Stimulated activated CD4-positive, alpha-beta T cell treated with anti-CD3 and anti-CD28 coated beads, Interleukin-1b, Interleukin-23, amount 100 ng/mL, for 24 hours (primary cell): ENCODE measurements around the gene SETDB1.
"Not testable (repeated sequence)": the region's sequence is repeated elsewhere in the genome, so short reads cannot be mapped to it uniquely, and the experiment has no call there.

Source experiments
- DNase-seq, 4 experiments: peaks; one replicate each; pipeline ENCODE4 v3.0.0-alpha.2; 2020; ENCODE audit warnings: low read depth in 4 of 4, low spot score in 1 of 4

Gene SETDB1

DNA sequence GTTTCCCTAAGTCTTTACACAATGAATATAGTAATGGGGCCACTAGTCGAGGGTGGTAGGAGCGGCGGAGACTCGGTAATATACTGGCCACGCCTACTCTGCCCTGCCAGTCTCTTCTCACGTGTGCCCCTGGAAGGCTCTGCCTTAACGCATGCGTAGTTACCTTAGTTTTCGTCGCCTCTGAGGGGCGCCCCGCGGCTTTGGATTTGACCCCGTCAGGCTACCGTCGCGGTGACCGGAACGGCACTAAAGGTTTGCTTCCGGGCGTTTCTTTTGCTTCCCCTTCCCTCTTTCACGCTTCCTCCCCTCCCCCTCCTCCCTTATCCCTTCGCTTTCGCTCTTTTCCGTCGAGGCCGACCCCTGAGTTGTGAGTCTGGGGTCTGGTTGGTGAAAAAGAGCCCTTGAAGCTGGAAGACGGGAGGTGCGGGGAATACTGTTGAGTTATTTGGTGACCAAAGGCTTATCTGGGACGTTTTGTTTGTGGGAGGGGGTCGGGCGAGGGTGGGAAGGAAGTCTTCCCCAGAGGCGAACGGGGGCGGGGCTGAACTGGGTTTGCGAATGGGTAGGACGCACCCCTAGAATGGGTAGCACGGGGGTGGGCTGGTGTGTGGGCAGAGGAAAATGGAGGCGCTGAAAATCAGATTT, at the start of gene SETDB1:
Gene SETDB1 (plus strand): TSS at position 267 of the 645 bp plus-strand sequence. CDS start 1,352 bp downstream, outside the sequence.
- peak; percentile 74 to 95 (median 81) for DNase-seq

DNA sequence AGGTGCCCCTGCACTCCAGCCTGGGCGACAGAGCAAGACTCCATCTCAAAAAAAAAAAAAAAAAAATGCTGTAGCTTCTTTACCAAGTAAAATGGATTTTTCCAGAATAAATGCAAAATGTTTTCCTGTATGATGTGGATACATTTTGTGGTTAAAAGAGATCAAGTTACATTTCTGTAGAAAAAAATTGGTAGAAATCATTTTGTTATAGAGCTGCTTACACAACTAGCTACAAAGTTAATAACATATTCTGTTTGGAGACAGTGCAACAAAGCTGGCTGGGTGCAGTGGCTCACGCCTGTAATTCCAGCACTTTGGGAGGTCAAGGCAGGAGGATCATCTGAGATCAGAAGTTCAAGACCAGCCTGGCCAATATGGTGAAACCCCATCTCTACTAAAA, 47.2 kb upstream of the SETDB1 start:
- DNase-seq: not testable (repeated sequence)

GRCh38 chr1:150881331-150882070, 44.7 kb upstream of the SETDB1 start:
- no peak for DNase-seq

DNA sequence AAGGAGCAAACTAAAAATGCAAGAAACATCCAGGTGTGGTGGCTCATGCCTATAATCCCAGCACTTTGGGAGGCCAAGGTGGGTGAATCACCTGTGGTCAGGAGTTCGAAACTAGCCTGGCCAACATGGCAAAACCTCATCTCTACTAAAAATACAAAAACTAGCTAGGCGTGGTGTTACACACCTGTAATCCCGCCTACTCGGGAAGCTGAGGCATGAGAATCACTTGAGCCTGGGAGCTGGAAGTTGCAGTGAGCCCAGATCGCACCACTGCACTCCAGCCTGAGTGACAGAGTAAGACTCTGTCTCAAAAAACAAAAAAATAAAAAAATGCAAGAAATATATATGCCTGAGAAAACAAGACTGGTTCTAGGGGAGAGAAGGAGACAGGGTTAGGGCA, 43.0 kb upstream of the SETDB1 start:
- not testable (repeated sequence) for DNase-seq

DNA sequence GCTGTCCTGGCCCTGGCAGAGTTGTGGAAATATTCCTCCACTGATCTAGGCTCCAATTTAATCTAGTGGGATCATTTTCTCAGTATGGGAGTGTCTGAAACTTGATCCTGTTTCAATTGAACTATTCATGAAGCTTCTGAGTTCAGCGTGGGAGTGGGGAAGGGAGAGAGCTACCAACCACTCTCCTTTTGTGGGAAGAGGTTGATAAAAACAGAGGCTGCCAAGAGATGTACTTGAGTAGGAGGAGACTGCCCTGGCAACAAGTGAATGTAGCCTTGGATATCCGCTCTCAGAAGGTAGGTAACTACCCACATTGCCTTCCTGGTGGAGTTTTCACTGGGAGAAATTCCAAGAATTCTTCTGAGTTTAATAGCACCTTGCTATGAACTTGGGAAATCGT, 39.1 kb upstream of the SETDB1 start, which contains the start of gene CTXND2:
Gene CTXND2 (plus strand): TSS at position 119 of the 400 bp plus-strand sequence. CDS start 25,179 bp downstream, outside the sequence.
- no peak for DNase-seq

DNA sequence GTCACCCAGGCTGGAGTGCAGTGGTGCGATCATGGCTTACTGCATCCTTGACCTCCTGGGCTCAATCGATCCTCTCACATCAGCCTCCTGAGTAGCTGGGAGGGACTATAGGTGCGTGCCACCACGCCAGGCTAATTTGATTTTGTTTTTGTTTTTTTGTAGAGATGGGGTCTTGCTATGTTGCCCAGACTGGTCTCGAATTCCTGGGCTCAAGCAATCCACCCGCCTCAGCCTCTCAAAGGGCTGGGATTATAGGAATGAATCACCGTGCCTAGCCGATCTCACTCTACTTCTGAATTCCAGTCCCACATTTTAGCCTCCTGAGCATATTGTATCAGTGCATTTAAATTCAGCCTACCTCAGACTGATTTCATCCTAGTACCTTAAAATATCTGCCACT, 37.4 kb upstream of the SETDB1 start:
- no peak for DNase-seq

GRCh38 chr1:150890033-150890416, 36.1 kb upstream of the SETDB1 start:
- no peak for DNase-seq

DNA sequence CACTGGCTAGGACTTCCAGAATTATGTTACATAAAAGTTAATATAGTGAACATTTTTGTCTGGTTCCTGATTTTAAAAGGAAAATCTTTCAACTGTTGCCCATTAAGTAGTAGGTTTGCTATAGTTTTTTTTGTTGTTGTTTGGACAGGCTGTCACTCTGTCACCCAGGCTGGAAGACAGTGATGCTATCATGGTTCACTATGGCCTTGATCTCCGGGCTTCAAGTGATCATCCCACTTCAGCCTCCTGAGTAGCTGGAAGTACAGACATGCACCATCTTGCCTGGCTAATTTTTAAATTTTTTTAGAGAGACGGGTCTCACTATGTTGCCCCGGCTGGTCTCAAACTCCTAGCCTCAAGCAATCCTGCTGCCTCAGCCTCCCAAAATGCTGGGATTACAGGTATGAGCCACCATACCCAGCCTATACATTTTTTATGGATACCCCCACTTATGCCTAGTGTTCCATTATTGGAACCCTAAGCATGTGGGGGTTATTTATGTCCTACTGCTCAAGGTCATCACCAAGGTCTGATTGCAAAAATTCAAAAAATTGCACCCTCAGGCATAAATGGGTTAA, 32.7 kb upstream of the SETDB1 start:
- no peak for DNase-seq

GRCh38 chr1:150895618-150896017, 30.5 kb upstream of the SETDB1 start:
- no peak for DNase-seq

GRCh38 chr1:150899795-150900194, 26.4 kb upstream of the SETDB1 start:
- not testable (repeated sequence) for DNase-seq

- no peak for DNase-seq
Observed at GRCh38 chr1:150902346-150902745, 23.8 kb upstream of the SETDB1 start.

DNA sequence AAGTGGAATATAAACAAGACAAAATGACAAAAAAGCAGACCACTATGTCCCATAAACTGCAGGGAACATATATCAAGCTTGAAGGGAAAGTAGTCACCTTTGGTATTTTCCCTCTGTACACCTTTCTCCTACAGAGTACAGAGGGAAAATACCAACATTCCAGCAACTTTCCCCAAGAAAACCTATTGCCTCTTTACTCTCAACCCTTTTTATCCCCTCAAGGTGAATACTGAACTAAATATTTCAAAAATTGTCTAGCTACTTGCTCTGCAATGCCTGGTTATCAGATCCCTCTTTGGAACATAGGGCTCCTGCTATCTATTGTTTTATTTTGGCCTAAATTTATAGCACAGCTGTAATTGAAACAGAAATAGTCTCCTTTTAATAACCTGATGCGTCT, 23.4 kb upstream of the SETDB1 start:
- no peak for DNase-seq

DNA sequence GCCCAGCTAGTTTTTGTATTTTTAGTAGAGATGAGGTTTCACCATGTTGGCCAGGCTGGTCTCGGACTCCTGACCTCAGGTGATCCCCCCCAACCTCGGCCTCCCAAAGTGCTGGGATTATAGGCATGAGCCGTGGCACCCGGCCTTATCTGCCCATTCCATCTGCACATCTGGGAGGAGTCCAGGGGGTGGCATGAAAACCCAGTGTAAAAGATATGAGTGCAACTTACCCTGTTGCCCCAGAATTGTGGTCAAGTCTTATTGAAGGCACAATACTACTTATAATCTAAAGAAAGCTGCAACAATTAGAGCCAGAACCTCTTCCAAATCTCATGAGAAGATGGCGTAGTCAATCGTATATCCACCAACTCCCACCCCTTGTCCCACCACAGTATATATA, 20.9 kb upstream of the SETDB1 start:
- no peak for DNase-seq

DNA sequence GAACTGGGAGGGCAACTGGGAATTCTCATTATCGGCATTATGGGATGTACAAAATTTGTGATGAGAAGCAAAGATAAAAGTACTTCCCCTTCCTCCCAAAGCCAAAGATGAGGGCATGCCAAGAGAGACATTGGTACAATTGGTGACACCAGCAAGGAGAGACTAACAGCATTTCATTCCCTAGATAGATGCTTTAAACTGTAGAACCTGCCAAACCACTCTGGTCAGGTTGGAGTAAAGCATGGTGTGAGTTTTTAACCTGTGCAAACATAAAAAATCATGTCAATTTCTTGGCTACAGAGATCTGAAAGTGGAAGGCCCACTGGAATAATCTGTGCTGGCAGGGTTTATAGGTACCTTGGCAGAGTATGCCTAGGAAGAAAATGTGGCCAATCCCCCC, 19.8 kb upstream of the SETDB1 start:
- no peak for DNase-seq

DNA sequence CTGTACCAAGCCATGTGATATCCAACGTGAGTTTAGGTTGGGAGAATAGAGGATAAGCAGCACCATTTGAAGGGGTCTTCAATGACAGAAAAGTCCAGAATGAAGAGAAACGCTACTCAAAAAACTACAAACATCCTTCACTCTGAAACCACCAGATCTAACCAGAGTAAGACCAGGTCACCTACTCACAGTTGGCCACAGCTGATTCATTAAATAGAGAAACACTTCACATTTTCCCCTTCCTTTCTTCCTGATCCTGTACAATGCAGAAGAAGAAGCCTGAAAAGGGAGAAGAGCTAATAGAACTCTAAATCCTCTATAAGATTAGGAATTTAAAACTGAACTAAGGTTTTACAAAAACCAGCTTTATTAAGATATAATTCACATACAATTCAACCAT, 19.4 kb upstream of the SETDB1 start:
- DNase-seq: no peak

DNA sequence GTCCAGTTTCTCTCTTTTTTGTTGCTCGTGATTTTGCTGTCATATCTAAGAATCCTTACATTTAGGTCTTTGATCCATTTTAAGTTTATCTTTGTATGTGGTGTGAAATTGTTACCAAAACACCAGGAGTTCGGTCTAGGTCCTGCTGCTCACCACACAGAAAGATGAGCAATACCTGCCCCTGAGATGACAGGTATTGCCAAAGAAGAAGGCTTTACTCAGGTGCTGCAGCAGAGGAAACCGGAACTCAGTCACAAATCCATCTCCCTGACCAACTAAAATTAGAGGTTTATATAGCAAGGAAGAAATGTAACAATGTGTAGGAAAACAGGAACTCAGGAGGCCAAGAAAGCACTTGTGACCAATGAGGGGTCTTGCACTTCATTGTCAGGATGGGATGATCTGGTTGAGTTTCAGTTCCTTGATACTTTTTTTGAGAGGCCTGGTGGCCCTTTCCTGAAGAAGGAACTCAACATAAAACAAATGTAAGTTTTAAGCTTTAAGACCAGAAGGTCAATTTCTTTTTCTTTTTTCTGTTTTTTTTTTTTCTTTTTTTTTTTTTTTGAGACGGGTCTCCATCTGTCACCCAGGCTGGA, 16.5 kb upstream of the SETDB1 start:
- DNase-seq: no peak

DNA sequence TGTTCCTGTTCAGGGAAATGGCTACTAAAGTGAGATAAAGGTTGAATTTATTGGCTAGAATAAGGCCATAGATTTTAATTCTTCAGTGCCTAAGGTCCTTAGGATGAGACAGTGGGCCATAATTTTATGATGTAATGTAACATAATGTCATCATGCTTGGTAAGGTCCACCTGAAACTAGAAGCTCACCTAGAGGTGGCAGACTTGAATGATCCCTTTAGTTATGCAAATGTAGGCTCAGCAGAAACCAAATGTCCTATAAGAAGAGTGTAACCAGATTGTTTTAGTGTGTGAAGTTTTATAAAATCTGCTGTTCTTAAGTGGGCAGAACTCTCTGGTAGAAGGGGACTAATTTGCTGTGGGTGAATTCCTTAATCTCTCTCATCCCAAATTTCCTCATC, 13.5 kb upstream of the SETDB1 start:
- no peak for DNase-seq

DNA sequence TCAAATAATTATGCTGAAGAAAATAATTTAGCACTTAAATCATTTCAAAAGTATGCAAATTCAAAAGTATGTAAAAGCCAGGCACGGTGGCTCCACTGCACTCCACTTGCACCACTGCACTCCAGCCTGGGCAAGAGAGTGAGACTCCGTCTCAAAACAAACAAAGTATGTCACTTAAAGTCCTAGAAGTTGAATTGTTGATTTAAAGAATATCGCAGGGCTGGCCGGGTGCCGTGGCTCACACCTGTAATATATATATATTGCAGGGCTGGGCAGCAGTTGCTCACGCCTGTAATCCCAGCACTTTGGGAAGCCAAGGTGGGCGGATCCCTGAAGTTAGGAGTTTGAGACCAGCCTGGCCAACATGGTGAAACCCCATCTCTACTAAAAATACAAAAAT, 8.8 kb upstream of the SETDB1 start:
- DNase-seq: no peak

- peak; percentile 51 to 76 (median 63) for DNase-seq
Observed at GRCh38 chr1:150922519-150922975, 3.6 kb upstream of the SETDB1 start.

- no peak for DNase-seq
Observed at GRCh38 chr1:150925080-150925479, 1.1 kb upstream of the SETDB1 start.

DNA sequence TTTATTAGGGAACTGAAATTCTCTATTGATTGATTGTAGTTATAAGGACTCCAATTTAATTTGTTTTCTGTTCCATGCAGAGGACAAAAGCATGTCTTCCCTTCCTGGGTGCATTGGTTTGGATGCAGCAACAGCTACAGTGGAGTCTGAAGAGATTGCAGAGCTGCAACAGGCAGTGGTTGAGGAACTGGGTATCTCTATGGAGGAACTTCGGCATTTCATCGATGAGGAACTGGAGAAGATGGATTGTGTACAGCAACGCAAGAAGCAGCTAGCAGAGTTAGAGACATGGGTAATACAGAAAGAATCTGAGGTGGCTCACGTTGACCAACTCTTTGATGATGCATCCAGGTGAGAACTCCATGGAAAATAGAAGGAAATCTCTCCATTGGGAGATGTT, 1.5 kb downstream of the SETDB1 start:
- DNase-seq: no peak

DNA sequence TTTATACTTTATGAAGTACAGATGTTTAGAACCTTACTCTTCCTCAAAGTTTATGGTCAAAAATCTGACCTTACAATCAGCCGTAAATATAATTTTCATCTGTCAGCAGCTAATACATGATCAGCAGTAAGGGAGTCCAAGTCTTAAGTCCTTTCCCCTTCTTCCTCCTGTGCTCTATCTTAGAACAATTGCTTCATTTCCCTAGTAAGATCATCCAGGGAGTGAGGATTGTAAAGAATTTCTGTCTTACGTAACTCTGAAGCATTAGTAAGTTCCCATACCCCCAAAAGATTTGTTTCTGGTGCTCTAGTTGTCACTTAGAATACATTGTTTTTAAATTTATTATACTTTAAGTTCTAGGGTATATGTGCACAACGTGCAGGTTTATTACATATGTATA, 2.1 kb downstream of the SETDB1 start:
- DNase-seq: no peak
